SK-N-SH (cell line): ENCODE results near the gene PLD4. TPM values are rescaled to one million over a fixed set of nuclear protein-coding genes. Genes with fewer than 3 reads are reported as not detected.

Experiments used
- CTCF ChIA-PET: fragments of 300-600, 350-600 bp; formaldehyde crosslinking; extraction: SDS; loops from one replicate; lab custom pipeline; 2021; lab: Yijun Ruan, JAX
- POLR2A ChIA-PET: fragments of 350-600 bp; sonication (Branson Sonifier 250); formaldehyde crosslinking; extraction: SDS; loops from one replicate; lab custom pipeline; 2020; ENCODE audit warnings: antibody characterized with exemption, inconsistent platforms; lab: Yijun Ruan, JAX
- DNase-seq: peaks from one replicate; pipeline ENCODE4 v3.0.0; 2012
- H2AFZ ChIP-seq: fragments of 200-600 bp; sonication (generic); 2 replicates; pipeline ENCODE4 v1.8.1; 2016; ENCODE audit warnings: antibody characterized with exemption, mild to moderate bottlenecking, low read depth
- H3F3A ChIP-seq: fragments of 200-600 bp; sonication (generic); replicated peaks from 2 replicates; pipeline ENCODE3; 2016; ENCODE audit warnings: antibody characterized with exemption, mild to moderate bottlenecking; ENCODE audit not compliant: insufficient read depth
- H3K27ac ChIP-seq, 2 experiments: fragments of 200-500 bp in 1 of 2; fragments of 200-600 bp in 1 of 2; sonication (Bioruptor generic) in 1 of 2; sonication (generic), shearing (Covaris generic) in 1 of 2; 2 replicates each; pipeline versions ENCODE4 v1.5.1 to v1.6.1; 2014 to 2016; ENCODE audit warnings: low read depth in 2 of 2, inconsistent platforms in 1 of 2, low read length in 1 of 2, mild to moderate bottlenecking in 1 of 2, mixed read lengths in 1 of 2
- H3K27me3 ChIP-seq: fragments of 200-600 bp; sonication (generic), shearing (Covaris generic); 2 replicates; pipeline ENCODE4 v1.6.1; 2016; ENCODE audit warnings: mixed run types; ENCODE audit not compliant: insufficient read depth
- H3K36me3 ChIP-seq, 2 experiments: fragments of 200-500 bp in 1 of 2; fragments of 200-600 bp in 1 of 2; sonication (Bioruptor generic) in 1 of 2; sonication (generic) in 1 of 2; replicated peaks in 1 of 2; 2 replicates each; pipeline versions ENCODE3 to v1.5.1; 2014 to 2016; ENCODE audit warnings: low read length in 1 of 2, mild to moderate bottlenecking in 1 of 2; ENCODE audit not compliant: insufficient read depth in 2 of 2, control insufficient read depth in 1 of 2
- H3K4me1 ChIP-seq, 2 experiments: fragments of 200-500 bp in 1 of 2; fragments of 200-600 bp in 1 of 2; sonication (Bioruptor generic) in 1 of 2; sonication (generic), shearing (Covaris generic) in 1 of 2; 2 replicates each; pipeline versions ENCODE4 v1.5.1 to v1.6.1; 2014 to 2016; ENCODE audit warnings: low read depth in 1 of 2, low read length in 1 of 2, mixed run types in 1 of 2; ENCODE audit not compliant: insufficient read depth in 2 of 2, control insufficient read depth in 1 of 2
- H3K4me2 ChIP-seq: fragments of 200-600 bp; sonication (generic), shearing (Covaris generic); 2 replicates; pipeline ENCODE4 v1.6.1; 2017; ENCODE audit warnings: mixed run types
- H3K4me3 ChIP-seq, 2 experiments: fragments of 200-500 bp in 1 of 2; fragments of 200-600 bp in 1 of 2; sonication (Bioruptor generic) in 1 of 2; sonication (generic), shearing (Covaris generic) in 1 of 2; 2 replicates each; pipeline versions ENCODE4 v1.5.1 to v1.8.1; 2014 to 2016; ENCODE audit warnings: low read depth in 2 of 2, inconsistent platforms in 1 of 2, low read length in 1 of 2, mild to moderate bottlenecking in 1 of 2, mixed read lengths in 1 of 2, moderate library complexity in 1 of 2
- H3K79me2 ChIP-seq: fragments of 200-600 bp; sonication (generic); 2 replicates; pipeline ENCODE4 v1.8.1; 2017; ENCODE audit warnings: mild to moderate bottlenecking; ENCODE audit not compliant: insufficient read depth
- H3K9ac ChIP-seq: fragments of 200-600 bp; sonication (generic); 2 replicates; pipeline ENCODE4 v1.6.1; 2017; ENCODE audit warnings: mixed run types
- H3K9me2 ChIP-seq: fragments of 200-600 bp; sonication (generic); 2 replicates; pipeline ENCODE4 v1.6.1; 2017; ENCODE audit warnings: mixed run types
- H3K9me3 ChIP-seq: fragments of 200-600 bp; sonication (generic); 2 replicates; pipeline ENCODE4 v1.6.1; 2017; ENCODE audit warnings: mixed run types, mild to moderate bottlenecking, moderate library complexity
- H4K20me1 ChIP-seq: fragments of 200-600 bp; sonication (generic); 2 replicates; pipeline ENCODE4 v1.6.1; 2017; ENCODE audit warnings: mild to moderate bottlenecking, mixed run types; ENCODE audit not compliant: insufficient read depth
- ELF1 ChIP-seq: IDR thresholded peaks from 2 replicates; pipeline ENCODE4 v1.4.0; 2012
- EP300 ChIP-seq, 2 experiments: IDR thresholded peaks; 2 replicates each; pipeline versions ENCODE4 v1.4.0 to v1.6.1; 2012; ENCODE audit warnings: borderline replicate concordance in 1 of 2, low read depth in 1 of 2, low read length in 1 of 2
- FOXM1 ChIP-seq: IDR thresholded peaks from 2 replicates; pipeline ENCODE4 v1.4.0; 2012; ENCODE audit warnings: low read depth, mild to moderate bottlenecking
- NFIC ChIP-seq: IDR thresholded peaks from 2 replicates; pipeline ENCODE4 v1.4.0; 2012; ENCODE audit warnings: borderline replicate concordance
- POLR2AphosphoS5 ChIP-seq: IDR thresholded peaks from 2 replicates; pipeline ENCODE4 v1.6.1; 2012; ENCODE audit warnings: low read depth, low read length
- SIN3A ChIP-seq: IDR thresholded peaks from 2 replicates; pipeline ENCODE4 v1.6.1; 2012; ENCODE audit warnings: low read depth, mild to moderate bottlenecking, low read length, moderate library complexity, borderline replicate concordance
- TAF1 ChIP-seq: IDR thresholded peaks from 2 replicates; pipeline ENCODE4 v1.6.1; 2012; ENCODE audit warnings: low read depth, mild to moderate bottlenecking, low read length, moderate library complexity, borderline replicate concordance
- TCF12 ChIP-seq: IDR thresholded peaks from 2 replicates; pipeline ENCODE4 v1.4.0; 2012
- TEAD4 ChIP-seq: IDR thresholded peaks from 2 replicates; pipeline ENCODE4 v1.4.0; 2012; ENCODE audit warnings: mild to moderate bottlenecking, borderline replicate concordance; ENCODE audit not compliant: insufficient read depth
- WGBS: methylation state at CpG from one replicate; pipeline ENCODE4 v1.1.6; 2017; ENCODE audit warnings: low lambda C conversion rate; 5-methylcytosine and 5-hydroxymethylcytosine counted together
- polyA plus RNA-seq, 3 experiments: library from polyadenylated mRNA; depleted of rRNA; stranded (reverse); fragments of >200 nt; gene quantifications; 2 replicates each; pipeline ENCODE4 v1.2.3, GENCODE V29; 2012
- TF ChIP-seq, protein P1 (sequence below): IDR thresholded peaks from 2 replicates; pipeline ENCODE4 v1.4.0; 2012; ENCODE audit warnings: low read depth
- TF ChIP-seq, protein P2 (sequence below): IDR thresholded peaks from 2 replicates; pipeline ENCODE4 v1.6.1; 2012; ENCODE audit warnings: mild to moderate bottlenecking, low read depth, low read length, moderate library complexity
- TF ChIP-seq, protein P3 (sequence below): IDR thresholded peaks from 2 replicates; pipeline ENCODE4 v1.4.0; 2012; ENCODE audit warnings: low read depth, borderline replicate concordance
- TF ChIP-seq, protein P4 (sequence below): IDR thresholded peaks from 2 replicates; pipeline ENCODE4; 2012

Gene PLD4
- polyA plus RNA-seq, 1 of the 3 experiments (the other 2 are of a cell fraction), result 0.02 TPM

DNA sequence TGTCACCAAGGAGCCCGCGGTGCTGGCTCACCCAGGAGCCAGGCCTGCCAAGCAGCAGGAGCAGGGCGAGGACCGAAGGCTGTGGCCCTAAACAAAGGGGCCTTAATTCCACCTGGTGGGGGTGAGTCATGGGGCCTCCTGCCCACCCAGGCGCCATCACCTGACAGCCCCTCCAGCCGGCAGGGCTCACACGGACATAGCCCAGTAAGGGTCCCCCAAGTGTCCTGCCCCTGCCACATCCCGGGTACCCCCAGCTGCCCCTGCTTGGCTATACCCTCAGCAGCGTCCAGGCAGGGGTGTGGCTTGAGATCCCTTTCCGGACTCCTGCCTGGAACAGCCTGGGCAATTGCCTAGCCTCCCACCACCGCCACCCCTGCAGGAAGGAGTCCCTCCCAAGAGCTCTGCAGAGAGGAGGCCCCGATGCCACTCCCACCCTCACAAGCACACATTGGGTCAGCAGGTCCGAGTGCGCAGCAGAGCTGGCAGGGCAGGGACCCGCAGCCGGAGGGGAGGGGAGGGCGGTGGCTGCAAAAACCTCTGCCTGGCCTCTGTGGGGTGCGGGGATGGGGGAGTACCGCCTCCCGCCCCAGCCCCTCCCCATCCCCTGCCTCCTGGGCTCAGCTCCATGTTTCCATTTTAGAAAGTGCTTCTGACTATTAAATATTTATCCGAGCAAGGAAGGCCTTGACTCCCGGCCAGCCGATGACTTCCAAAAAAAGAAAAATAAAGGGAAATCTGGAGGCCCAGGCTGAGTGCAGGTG, 48.9 kb downstream of the PLD4 start:
- peak overlapping the region; percentile 74 to 93 for H3K27ac ChIP-seq
- ChIA-PET POLR2A (no interaction called here), CTCF (interaction anchor here (0.9 to 11.2 kb wide), 7 partner anchors 24 to 121 kb away, joined by 3 to 284 read pairs (median 4); no protein-coding TSS in a partner anchor)
- H4K20me1 ChIP-seq, result no peaks in the 10 kb centered on the region
- no peaks in the 10 kb centered on the region for H3K9me2 ChIP-seq
- peak overlapping the region; percentile 4 to 24; a peak in 1 of 4 replicates for H3K4me3 ChIP-seq
- WGBS, result 25% methylated on average over 7 of the region's 23 CpGs
- DNase-seq, result no peak
- H3F3A ChIP-seq, result peaks cover 22% of the 10 kb centered on the region
- H3K4me2 ChIP-seq, result peak overlapping the region; percentile 90
- H2AFZ ChIP-seq, result peak overlapping the region; percentile 54; the same call in 1 of the 2 replicates
- peaks cover 48 to 51% of the 10 kb centered on the region in 2 experiments; a peak in 3 of 4 replicates for H3K4me1 ChIP-seq
- TF ChIP-seq TAF1 (no peak), TCF12 (peak; percentile 81), NFIC (peak; percentile 89), TEAD4 (peak; percentile 91; the same call in 1 of the 2 replicates), FOXM1 (no peak), EP300 (IDR thresholded peaks at IDR 0.05; ENCODE audit: borderline replicate concordance in 1 of 2, low read depth in 1 of 2, low read length in 1 of 2) (peak in 1 of 2 experiments; percentile 81; a peak in 1 of 4 replicates), ELF1 (no peak), POLR2AphosphoS5 (peak; percentile 40; the same call in 1 of the 2 replicates), SIN3A (0 out of 2 replicates have a peak, but pooled peaks have one; percentile 56)
- TF ChIP-seq, protein P1, sequence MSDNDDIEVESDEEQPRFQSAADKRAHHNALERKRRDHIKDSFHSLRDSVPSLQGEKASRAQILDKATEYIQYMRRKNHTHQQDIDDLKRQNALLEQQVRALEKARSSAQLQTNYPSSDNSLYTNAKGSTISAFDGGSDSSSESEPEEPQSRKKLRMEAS, result peak; percentile 86; the same call in 1 of the 2 replicates
- TF ChIP-seq, protein P2, sequence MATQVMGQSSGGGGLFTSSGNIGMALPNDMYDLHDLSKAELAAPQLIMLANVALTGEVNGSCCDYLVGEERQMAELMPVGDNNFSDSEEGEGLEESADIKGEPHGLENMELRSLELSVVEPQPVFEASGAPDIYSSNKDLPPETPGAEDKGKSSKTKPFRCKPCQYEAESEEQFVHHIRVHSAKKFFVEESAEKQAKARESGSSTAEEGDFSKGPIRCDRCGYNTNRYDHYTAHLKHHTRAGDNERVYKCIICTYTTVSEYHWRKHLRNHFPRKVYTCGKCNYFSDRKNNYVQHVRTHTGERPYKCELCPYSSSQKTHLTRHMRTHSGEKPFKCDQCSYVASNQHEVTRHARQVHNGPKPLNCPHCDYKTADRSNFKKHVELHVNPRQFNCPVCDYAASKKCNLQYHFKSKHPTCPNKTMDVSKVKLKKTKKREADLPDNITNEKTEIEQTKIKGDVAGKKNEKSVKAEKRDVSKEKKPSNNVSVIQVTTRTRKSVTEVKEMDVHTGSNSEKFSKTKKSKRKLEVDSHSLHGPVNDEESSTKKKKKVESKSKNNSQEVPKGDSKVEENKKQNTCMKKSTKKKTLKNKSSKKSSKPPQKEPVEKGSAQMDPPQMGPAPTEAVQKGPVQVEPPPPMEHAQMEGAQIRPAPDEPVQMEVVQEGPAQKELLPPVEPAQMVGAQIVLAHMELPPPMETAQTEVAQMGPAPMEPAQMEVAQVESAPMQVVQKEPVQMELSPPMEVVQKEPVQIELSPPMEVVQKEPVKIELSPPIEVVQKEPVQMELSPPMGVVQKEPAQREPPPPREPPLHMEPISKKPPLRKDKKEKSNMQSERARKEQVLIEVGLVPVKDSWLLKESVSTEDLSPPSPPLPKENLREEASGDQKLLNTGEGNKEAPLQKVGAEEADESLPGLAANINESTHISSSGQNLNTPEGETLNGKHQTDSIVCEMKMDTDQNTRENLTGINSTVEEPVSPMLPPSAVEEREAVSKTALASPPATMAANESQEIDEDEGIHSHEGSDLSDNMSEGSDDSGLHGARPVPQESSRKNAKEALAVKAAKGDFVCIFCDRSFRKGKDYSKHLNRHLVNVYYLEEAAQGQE, result 0 out of 2 replicates have a peak, but pooled peaks have one; percentile 8
- TF ChIP-seq, protein P3, sequence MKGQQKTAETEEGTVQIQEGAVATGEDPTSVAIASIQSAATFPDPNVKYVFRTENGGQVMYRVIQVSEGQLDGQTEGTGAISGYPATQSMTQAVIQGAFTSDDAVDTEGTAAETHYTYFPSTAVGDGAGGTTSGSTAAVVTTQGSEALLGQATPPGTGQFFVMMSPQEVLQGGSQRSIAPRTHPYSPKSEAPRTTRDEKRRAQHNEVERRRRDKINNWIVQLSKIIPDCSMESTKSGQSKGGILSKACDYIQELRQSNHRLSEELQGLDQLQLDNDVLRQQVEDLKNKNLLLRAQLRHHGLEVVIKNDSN, result peak; percentile 55; the same call in 1 of the 2 replicates
- TF ChIP-seq, protein P4, sequence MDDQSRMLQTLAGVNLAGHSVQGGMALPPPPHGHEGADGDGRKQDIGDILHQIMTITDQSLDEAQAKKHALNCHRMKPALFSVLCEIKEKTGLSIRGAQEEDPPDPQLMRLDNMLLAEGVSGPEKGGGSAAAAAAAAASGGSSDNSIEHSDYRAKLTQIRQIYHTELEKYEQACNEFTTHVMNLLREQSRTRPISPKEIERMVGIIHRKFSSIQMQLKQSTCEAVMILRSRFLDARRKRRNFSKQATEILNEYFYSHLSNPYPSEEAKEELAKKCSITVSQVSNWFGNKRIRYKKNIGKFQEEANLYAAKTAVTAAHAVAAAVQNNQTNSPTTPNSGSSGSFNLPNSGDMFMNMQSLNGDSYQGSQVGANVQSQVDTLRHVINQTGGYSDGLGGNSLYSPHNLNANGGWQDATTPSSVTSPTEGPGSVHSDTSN, result peak; percentile 47; the same call in 1 of the 2 replicates
- H3K36me3 ChIP-seq, result no peaks in the 10 kb centered on the region
- peaks cover 65% of the 10 kb centered on the region; the same call in 1 of the 2 replicates for H3K79me2 ChIP-seq
- no peaks in the 10 kb centered on the region for H3K27me3 ChIP-seq
- H3K9ac ChIP-seq, result peak overlapping the region; percentile 76
- no peaks in the 10 kb centered on the region for H3K9me3 ChIP-seq
